ENCODE results near the gene CAMTA1.

Gene CAMTA1

DNA sequence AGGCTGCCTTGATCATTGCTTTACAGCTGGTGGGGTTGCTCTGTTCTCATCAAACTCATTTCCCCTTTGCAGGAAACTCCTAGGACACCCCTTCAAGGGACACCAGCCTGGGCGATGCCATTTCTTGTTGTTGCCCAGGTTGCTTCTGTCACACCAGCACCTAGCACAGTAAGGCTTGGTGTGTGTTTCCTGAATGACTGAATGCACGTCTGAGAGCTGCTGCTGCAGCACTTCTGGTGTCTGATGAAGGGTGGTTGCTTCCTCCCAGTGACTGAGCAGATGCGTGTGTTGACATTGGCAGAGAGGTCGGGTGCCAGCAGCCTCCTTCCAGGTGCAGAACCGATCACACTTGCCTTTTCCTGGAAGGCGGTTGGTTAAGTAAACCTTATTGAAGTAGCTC lies 477.4 kb downstream of the CAMTA1 start:
- POLR2A ChIA-PET, result no interaction called here
- Histone ChIP-seq H3K4me3 (ENCODE audit: low read depth, low read length) (no peak overlapping the region), H3K27ac (ENCODE audit: extremely low read depth, low read depth, low read length) (no peak overlapping the region), H3K9me3 (ENCODE audit: control insufficient read depth, insufficient read depth, low read depth, low read length) (no peaks in the 10 kb centered on the region), H3K36me3 (ENCODE audit: control insufficient read depth in 2 of 2, insufficient read depth in 1 of 2, low read length in 2 of 2) (no peaks in the 10 kb centered on the region), H3K4me1 (ENCODE audit: control insufficient read depth, insufficient read depth, low read length) (peaks cover 4% of the 10 kb centered on the region; the same call in 1 of the 2 replicates)
- TF ChIP-seq ZNF146 (tag by site-specific recombination; IDR thresholded peaks at IDR 0.05) (no peak), ZNF670 (tag by site-specific recombination; IDR thresholded peaks at IDR 0.05; ENCODE audit: low read depth) (no peak), ZNF76 (tag by site-specific recombination; IDR thresholded peaks at IDR 0.05; ENCODE audit: borderline replicate concordance, low read depth) (no peak), MZF1 (tag by site-specific recombination; IDR thresholded peaks at IDR 0.05; ENCODE audit: borderline replicate concordance) (no peak), ZNF654 (tag by site-specific recombination; IDR thresholded peaks at IDR 0.05; ENCODE audit: low read depth) (no peak), ZNF596 (tag by site-specific recombination; IDR thresholded peaks at IDR 0.05) (no peak), HOXA7 (CRISPR knock-in tag; IDR thresholded peaks at IDR 0.05; ENCODE audit: borderline replicate concordance) (no peak), ZNF660 (tag by site-specific recombination; IDR thresholded peaks at IDR 0.05) (no peak), TSHZ1 (tag by site-specific recombination; IDR thresholded peaks at IDR 0.05; ENCODE audit: borderline replicate concordance) (no peak), SCRT2 (tag by site-specific recombination; IDR thresholded peaks at IDR 0.05) (no peak), KLF16 (tag by site-specific recombination; IDR thresholded peaks at IDR 0.05) (no peak), ZNF10 (tag by site-specific recombination; IDR thresholded peaks at IDR 0.05) (no peak), ZNF155 (tag by site-specific recombination; IDR thresholded peaks at IDR 0.05) (no peak), ZNF501 (tag by site-specific recombination; IDR thresholded peaks at IDR 0.05) (no peak)
- TF ChIP-seq, protein P1, sequence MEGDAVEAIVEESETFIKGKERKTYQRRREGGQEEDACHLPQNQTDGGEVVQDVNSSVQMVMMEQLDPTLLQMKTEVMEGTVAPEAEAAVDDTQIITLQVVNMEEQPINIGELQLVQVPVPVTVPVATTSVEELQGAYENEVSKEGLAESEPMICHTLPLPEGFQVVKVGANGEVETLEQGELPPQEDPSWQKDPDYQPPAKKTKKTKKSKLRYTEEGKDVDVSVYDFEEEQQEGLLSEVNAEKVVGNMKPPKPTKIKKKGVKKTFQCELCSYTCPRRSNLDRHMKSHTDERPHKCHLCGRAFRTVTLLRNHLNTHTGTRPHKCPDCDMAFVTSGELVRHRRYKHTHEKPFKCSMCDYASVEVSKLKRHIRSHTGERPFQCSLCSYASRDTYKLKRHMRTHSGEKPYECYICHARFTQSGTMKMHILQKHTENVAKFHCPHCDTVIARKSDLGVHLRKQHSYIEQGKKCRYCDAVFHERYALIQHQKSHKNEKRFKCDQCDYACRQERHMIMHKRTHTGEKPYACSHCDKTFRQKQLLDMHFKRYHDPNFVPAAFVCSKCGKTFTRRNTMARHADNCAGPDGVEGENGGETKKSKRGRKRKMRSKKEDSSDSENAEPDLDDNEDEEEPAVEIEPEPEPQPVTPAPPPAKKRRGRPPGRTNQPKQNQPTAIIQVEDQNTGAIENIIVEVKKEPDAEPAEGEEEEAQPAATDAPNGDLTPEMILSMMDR (tag by site-specific recombination; IDR thresholded peaks at IDR 0.05), result no peak
- CTCF ChIA-PET, result interaction anchor here (0.7 kb wide), 1 partner anchor 165 kb away, joined by 3 read pairs; no protein-coding TSS in a partner anchor

DNA sequence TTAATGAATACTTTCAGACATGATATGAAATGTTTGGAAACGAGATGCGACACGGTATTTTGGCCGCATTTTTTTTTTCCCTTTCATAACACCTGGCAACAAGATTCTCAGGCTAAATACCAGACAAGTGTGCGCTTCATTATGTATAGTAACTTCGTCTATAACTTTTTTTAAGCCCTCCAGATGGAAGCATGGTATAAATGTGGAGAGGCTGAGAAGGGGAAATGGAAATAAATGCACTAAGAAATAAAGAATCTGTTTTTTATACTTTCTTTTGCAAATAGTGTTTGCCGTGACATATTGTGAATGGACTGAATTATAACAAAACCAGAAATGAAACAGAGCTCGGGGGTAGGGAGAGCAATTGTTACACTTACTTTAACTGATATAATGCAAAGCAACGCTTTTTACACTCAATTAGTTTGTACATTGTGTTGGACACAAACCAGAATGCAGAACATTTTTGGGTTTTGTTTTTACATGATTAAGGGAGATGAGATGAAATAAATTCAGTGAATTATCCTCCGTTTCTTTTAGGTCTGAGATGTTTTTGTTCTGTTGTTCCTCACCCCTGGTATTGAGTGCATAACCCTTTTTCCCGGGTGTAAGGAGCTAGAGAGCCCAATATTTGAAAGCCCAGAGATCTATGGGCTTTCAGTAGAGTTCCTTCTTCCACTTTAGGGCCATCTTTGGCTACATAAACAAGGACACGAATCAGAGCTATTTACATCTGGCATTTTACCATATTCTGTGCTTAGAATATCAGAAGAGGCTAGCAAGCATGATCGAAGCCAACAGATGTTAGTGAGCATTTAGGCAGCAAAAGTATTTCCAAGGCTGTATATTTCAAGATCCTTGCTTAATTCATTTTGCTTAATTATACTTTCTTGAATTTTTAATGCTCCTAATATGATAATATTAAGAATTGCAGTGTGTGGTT lies 478.0 kb downstream of the CAMTA1 start:
- Histone ChIP-seq H3K4me1 (ENCODE audit: control insufficient read depth, insufficient read depth, low read length) (peaks cover 5% of the 10 kb centered on the region; the same call in 1 of the 2 replicates), H3K9me3 (ENCODE audit: control insufficient read depth, insufficient read depth, low read depth, low read length) (no peaks in the 10 kb centered on the region), H3K27ac (ENCODE audit: extremely low read depth, low read depth, low read length) (no peak overlapping the region), H3K4me3 (ENCODE audit: low read depth, low read length) (no peak overlapping the region), H3K36me3 (ENCODE audit: control insufficient read depth in 2 of 2, insufficient read depth in 1 of 2, low read length in 2 of 2) (no peaks in the 10 kb centered on the region)
- TF ChIP-seq ZNF529 (tag by site-specific recombination; IDR thresholded peaks at IDR 0.05; ENCODE audit: insufficient replicate concordance), result no peak
- TF ChIP-seq ZNF513 (tag by site-specific recombination; IDR thresholded peaks at IDR 0.05), result no peak
- TF ChIP-seq ZNF596 (tag by site-specific recombination; IDR thresholded peaks at IDR 0.05), result no peak
- TF ChIP-seq ZNF473 (tag by site-specific recombination; IDR thresholded peaks at IDR 0.05), result no peak
- ChIA-PET POLR2A (no interaction called here), CTCF (interaction anchor here (0.8 kb wide), 1 partner anchor 132 kb away, joined by 3 read pairs; no protein-coding TSS in a partner anchor)

Data from HEK293 (cell line).